ENCODE measurements around the gene PRRT1B.

Gene PRRT1B

DNA sequence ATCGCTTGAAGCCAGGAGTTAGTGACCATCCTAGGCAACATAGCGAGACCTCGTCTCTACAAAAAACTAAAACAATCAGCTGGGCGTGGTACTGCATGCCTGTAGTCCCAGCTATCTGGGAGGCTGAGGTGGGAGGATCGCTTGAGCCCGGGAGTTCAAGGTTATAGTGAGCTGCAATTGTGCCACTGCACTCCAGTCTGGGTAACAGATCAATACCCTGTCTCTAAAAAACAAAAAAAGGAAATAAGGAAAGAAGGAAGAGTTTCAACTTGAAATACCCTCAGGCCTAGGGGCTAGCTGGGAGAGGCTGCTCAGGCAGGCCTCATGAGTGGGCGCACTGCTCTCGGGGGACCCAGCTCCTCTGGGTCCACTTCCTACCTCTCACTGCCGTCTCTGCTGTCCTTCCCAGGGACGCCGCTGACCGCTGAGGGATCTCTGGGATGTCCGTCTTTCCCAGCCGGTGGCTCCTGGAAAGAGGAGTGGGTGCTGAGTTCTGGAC, 56.4 kb downstream of the PRRT1B start:
- DNase-seq = no peak

DNA sequence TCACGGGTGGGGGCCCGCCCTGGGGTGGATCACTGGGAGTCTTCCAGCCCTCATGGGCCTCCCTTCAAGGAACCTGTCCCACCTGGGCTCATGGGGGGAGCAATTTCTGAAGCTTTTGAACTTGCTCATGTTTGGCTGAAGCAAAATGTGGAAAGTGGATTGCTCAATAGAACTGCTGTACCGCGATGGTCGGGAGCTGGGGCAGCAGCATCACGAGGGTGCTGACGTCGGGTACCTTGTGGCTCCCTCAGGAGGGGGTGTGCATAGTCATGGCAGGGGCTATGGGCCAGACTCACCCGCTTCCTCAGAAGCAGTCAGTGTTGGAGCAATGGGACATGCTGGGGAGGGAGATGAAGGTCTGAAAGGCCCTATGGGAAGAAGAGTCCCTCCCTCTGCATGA, 57.9 kb downstream of the PRRT1B start:
- DNase-seq = no peak

DNA sequence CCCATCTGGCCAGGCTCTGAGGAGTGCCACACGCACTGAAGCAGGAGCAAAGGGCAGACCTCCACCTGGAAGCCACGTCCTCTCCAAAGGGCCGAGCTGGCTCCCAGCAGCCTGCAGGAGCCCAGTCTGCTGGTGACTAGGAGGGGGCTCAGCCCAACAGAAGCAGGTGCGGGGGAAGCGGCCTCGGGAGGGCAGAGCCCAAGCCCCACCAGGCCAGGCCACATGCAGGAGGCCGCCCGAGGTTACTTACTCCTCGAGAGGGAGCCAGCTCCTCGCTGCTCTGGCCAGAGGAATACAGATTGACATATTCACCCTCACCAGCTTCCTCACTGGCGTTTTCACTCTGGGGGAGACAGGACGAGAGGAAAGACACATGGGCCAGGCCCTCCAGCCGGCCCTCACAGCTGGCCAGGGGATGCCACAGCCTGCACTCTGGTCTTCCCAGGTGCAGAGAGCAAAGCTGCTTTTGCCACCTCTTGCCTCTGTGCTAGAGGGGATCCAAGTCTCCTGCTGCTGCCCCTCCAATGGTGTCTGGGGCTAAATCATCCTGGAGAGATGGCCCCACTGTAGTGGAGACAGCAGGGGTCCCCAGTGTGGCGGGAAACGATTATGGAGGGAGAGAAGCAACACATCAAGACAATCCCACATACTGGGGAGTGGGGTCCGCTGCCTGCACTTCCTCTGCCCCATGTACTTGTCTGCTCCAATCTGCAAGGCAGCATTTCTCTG, 58.6 kb downstream of the PRRT1B start:
- DNase-seq = no peak

DNA sequence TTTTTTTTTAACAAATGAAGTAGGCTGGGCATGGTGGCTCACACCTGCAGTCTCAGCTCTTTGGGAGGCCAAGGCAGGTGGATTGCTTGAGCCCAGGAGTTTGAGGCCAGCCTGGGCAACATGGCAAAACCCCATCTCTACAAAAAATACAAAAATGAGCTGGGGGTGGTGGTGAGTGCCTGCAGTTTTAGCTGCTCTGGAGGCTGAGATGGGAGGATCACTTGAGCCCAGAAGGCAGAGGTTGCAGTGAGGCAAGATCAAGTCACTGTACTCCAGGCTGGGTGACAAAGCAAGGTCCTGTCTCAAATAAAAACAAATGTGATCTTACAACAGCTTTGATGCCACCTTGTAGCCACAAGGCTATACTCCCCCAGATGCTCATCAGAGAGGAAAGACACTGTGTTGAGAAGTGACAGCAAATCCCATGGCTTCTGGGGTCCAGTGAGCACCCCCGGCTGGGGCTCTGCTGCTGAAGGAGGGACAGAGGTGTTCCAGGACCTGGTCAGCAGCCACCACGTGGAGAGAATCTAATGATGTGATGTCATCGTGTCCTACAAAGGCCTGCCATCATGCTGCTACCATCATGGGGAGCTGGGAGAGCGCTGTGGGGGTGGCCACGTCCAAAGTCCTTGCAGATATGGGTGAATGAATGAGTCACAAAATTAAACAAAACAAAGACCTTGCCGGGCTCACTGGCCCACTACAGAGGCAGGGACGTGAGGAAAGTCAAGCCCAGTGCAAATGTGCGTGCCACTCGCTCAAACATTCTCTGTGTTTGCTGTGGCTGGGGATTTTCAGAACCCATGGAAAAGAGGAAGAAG, 60.7 kb downstream of the PRRT1B start:
- no peak for DNase-seq

- no peak for DNase-seq
Observed at GRCh38 chr9:131606896-131607567, 61.7 kb downstream of the PRRT1B start.

- DNase-seq = no peak
Observed at GRCh38 chr9:131607591-131607990, 62.3 kb downstream of the PRRT1B start.

GRCh38 chr9:131608493-131609037, 63.2 kb downstream of the PRRT1B start:
- DNase-seq = no peak

Data from NCI-H748 treated with DMSO at 0.1 percent for 48 hours (cell line).